K562 (cell line): ENCODE results near the gene LSR. TPM values are rescaled to one million over a fixed set of nuclear protein-coding genes. Genes with fewer than 3 reads are reported as not detected.

Experiments
- CREM ChIP-seq: IDR thresholded peaks from 2 replicates; pipeline ENCODE4 v1.6.1; 2014; ENCODE audit warnings: antibody characterized with exemption, low read depth
- DIDO1 ChIP-seq: fragments of 450-650 bp; IDR thresholded peaks from 2 replicates; pipeline ENCODE4 v1.6.1; 2016; ENCODE audit warnings: low read depth, missing biosample characterization, missing genetic modification characterization
- DLX4 ChIP-seq: fragments of 250-450 bp; sonication (Bioruptor Pico); IDR thresholded peaks from 2 replicates; pipeline ENCODE4 v1.6.1; 2021; ENCODE audit warnings: mild to moderate bottlenecking
- DPF2 ChIP-seq: fragments of 450-650 bp; IDR thresholded peaks from 2 replicates; pipeline ENCODE4 v1.6.1; 2016
- FOXA1 ChIP-seq: fragments of 450-650 bp; IDR thresholded peaks from 2 replicates; pipeline ENCODE4 v1.6.1; 2016; ENCODE audit warnings: mild to moderate bottlenecking, borderline replicate concordance
- GABPB2 ChIP-seq: fragments of 250-450 bp; sonication (Bioruptor Pico); conservative IDR thresholded peaks from 2 replicates; pipeline ENCODE4 v1.5.1; 2021; ENCODE audit warnings: mild to moderate bottlenecking
- HSF4 ChIP-seq: fragments of 250-450 bp; sonication (Bioruptor Pico); IDR thresholded peaks from 2 replicates; pipeline ENCODE4 v2.1.2; 2022; ENCODE audit warnings: mild to moderate bottlenecking, moderate library complexity, borderline replicate concordance
- KLF6 ChIP-seq: fragments of 250-450 bp; sonication (Bioruptor Pico); IDR thresholded peaks from 2 replicates; pipeline ENCODE4 v1.4.0; 2020; ENCODE audit warnings: mild to moderate bottlenecking, moderate library complexity, borderline replicate concordance
- L3MBTL2 ChIP-seq: fragments of 450-650 bp; IDR thresholded peaks from 2 replicates; pipeline ENCODE4 v1.6.1; 2016; ENCODE audit warnings: mild to moderate bottlenecking, moderate library complexity
- MTF1 ChIP-seq: fragments of 250-450 bp; sonication (Bioruptor Pico); IDR thresholded peaks from 2 replicates; pipeline ENCODE4 v1.9.0; 2021; ENCODE audit warnings: moderate library complexity, mild to moderate bottlenecking, inconsistent platforms, borderline replicate concordance
- NCOA4 ChIP-seq: fragments of 450-650 bp; IDR thresholded peaks from 2 replicates; pipeline ENCODE4 v1.6.1; 2018; ENCODE audit warnings: mild to moderate bottlenecking; ENCODE audit not compliant: partially characterized antibody
- RUNX1 ChIP-seq: sonication (generic); IDR thresholded peaks from 2 replicates; pipeline ENCODE4 v1.6.1; 2016; ENCODE audit warnings: antibody characterized with exemption, low read depth
- TBL1XR1 ChIP-seq, 2 experiments: IDR thresholded peaks; 2 replicates each; pipeline ENCODE4 v1.6.1; 2012; ENCODE audit warnings: improper control_type of control experiment in 2 of 2, low read length in 2 of 2, mild to moderate bottlenecking in 1 of 2
- THAP7 ChIP-seq: fragments of 250-450 bp; sonication (Bioruptor Pico); IDR thresholded peaks from 2 replicates; pipeline ENCODE4 v1.5.0; 2021
- ZBTB1 ChIP-seq: sonication (generic); formaldehyde crosslinking; IDR thresholded peaks from 2 replicates; pipeline ENCODE4 v1.8.1; 2023; ENCODE audit warnings: missing genetic modification reagents, low read depth, mild to moderate bottlenecking, borderline replicate concordance
- ZBTB26 ChIP-seq: fragments of 450-650 bp; formaldehyde crosslinking; IDR thresholded peaks from 2 replicates; pipeline ENCODE4 v1.4.0; 2022; ENCODE audit warnings: missing genetic modification characterization
- ZFX ChIP-seq: sonication (generic); formaldehyde crosslinking; IDR thresholded peaks from 2 replicates; pipeline ENCODE4 v1.8.0; 2022; ENCODE audit warnings: mild to moderate bottlenecking, missing genetic modification reagents, moderate library complexity
- ZNF134 ChIP-seq: fragments of 250-450 bp; sonication (Bioruptor Pico); conservative IDR thresholded peaks from 2 replicates; pipeline ENCODE4 v1.4.0; 2020
- ZNF583 ChIP-seq: fragments of 250-450 bp; sonication (Bioruptor Pico); IDR thresholded peaks from 2 replicates; pipeline ENCODE4 v1.4.0; 2020
- polyA plus RNA-seq, 8 experiments: library from polyadenylated mRNA; depleted of rRNA in 4 of 8; stranded (reverse) in 5 of 8; unstranded in 3 of 8; fragments of >200 nt; fragmentation: Nextera tagmentation in 2 of 8; fragmentation: Illumina TruSeq in 1 of 8; extraction: Ambion mirVana in 2 of 8; extraction: Trizol in 1 of 8; gene quantifications; 2 replicates each; pipeline versions ENCODE4 v1.2.1 to v1.2.3, GENCODE V29; 2011 to 2014; ENCODE audit warnings: inconsistent platforms in 1 of 8, missing spikeins in 1 of 8
- total RNA-seq, 7 experiments: library from RNA; depleted of rRNA in 6 of 7; stranded (reverse); fragments of >200 nt in 6 of 7; fragmentation: Illumina TruSeq in 2 of 7; extraction: Trizol in 2 of 7; gene quantifications; 2 replicates each; pipeline versions ENCODE4 v1.2.1 to v1.2.3, GENCODE V29; 2011 to 2021; ENCODE audit warnings: low replicate concordance in 1 of 7
- TF ChIP-seq, protein P1 (sequence below): fragments of 250-450 bp; sonication (Bioruptor Pico); IDR thresholded peaks from 2 replicates; pipeline ENCODE4 v1.4.0; 2020; ENCODE audit warnings: mild to moderate bottlenecking, moderate library complexity
- TF ChIP-seq, protein P2 (sequence below): fragments of 250-450 bp; sonication (Bioruptor Pico); IDR thresholded peaks from 2 replicates; pipeline ENCODE4 v1.8.0; 2022; ENCODE audit warnings: moderate library complexity, mild to moderate bottlenecking, inconsistent platforms

LSR gene
- total and polyA plus RNA-seq, 9 of the 15 experiments (the other 6 are each of a cell fraction or from before 2014, with no cell fraction given), result 0.44 to 87.9 (median 28.0) TPM

DNA sequence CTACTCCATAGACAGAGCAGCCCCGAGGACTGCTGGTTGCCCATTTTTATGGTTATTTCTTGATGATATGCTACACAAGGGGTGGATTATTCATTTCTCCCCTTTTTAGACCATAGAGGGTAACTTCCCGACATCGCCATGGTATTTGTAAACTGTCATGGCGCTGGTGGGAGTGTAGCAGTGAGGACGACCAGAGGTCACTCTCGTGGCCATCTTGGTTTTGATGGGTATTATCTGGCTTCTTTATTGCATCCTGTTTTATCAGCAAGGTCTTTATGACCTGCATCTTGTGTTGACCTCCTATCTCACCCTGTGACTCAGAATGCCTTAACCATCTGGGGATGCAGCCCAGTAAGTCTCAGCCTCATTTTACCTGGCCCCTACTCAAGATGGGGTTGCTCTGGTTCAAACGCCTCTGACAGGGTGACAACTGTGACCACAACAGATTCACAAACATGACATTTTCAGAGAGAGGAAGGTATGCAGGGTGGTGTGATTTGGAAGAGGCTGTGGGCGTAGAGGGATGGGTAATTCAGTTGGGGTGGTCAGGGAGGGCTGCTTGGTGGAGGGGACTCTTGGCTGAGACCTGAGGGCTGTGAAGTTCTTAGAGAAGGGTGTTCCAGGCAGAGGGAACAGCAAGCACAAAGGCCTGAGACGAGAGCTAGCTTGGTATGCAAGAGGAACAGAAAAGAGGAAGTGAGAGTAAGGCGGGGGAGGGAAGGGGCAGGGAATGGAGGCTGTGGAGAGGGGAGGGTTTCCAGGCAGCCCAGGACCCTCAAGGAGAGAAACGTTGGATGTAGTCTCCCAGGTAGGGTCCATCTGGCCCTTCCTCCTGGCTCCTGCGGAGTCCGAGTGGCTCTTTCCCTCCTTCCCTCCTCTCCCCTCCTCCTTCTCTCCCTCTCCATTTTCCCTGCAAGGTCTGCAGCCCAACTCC lies 43.7 kb upstream of the LSR start (continued):
- peak; percentile 98 for TF ChIP-seq ZBTB26
- peak; percentile 91 for TF ChIP-seq DPF2
- no peak for TF ChIP-seq NCOA4
- peak; percentile 99 for TF ChIP-seq ZNF583 (CRISPR knock-in tag)
- peak; percentile 28; the same call in 1 of the 2 replicates for TF ChIP-seq ZFX
- 0 out of 2 replicates have a peak, but pooled peaks have one; percentile 43 for TF ChIP-seq CREM
- TF ChIP-seq, protein P1, sequence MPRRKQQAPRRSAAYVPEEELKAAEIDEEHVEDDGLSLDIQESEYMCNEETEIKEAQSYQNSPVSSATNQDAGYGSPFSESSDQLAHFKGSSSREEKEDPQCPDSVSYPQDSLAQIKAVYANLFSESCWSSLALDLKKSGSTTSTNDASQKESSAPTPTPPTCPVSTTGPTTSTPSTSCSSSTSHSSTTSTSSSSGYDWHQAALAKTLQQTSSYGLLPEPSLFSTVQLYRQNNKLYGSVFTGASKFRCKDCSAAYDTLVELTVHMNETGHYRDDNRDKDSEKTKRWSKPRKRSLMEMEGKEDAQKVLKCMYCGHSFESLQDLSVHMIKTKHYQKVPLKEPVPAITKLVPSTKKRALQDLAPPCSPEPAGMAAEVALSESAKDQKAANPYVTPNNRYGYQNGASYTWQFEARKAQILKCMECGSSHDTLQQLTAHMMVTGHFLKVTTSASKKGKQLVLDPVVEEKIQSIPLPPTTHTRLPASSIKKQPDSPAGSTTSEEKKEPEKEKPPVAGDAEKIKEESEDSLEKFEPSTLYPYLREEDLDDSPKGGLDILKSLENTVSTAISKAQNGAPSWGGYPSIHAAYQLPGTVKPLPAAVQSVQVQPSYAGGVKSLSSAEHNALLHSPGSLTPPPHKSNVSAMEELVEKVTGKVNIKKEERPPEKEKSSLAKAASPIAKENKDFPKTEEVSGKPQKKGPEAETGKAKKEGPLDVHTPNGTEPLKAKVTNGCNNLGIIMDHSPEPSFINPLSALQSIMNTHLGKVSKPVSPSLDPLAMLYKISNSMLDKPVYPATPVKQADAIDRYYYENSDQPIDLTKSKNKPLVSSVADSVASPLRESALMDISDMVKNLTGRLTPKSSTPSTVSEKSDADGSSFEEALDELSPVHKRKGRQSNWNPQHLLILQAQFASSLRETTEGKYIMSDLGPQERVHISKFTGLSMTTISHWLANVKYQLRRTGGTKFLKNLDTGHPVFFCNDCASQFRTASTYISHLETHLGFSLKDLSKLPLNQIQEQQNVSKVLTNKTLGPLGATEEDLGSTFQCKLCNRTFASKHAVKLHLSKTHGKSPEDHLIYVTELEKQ, result peak; percentile 97
- no peak for TF ChIP-seq RUNX1
- TF ChIP-seq FOXA1, result no peak
- TF ChIP-seq TBL1XR1 (IDR thresholded peaks at IDR 0.05; ENCODE audit: low read length in 2 of 2), result no peak
- peak; percentile 86 for TF ChIP-seq ZNF134
- TF ChIP-seq DLX4 (CRISPR knock-in tag), result 0 out of 2 replicates have a peak, but pooled peaks have one; percentile 42
- TF ChIP-seq DIDO1 (tag), result peak; percentile 86; the same call in 1 of the 2 replicates
- peak; percentile 98 for TF ChIP-seq KLF6 (CRISPR knock-in tag)
- TF ChIP-seq L3MBTL2, result 0 out of 2 replicates have a peak, but pooled peaks have one; percentile 29
- TF ChIP-seq, protein P2, sequence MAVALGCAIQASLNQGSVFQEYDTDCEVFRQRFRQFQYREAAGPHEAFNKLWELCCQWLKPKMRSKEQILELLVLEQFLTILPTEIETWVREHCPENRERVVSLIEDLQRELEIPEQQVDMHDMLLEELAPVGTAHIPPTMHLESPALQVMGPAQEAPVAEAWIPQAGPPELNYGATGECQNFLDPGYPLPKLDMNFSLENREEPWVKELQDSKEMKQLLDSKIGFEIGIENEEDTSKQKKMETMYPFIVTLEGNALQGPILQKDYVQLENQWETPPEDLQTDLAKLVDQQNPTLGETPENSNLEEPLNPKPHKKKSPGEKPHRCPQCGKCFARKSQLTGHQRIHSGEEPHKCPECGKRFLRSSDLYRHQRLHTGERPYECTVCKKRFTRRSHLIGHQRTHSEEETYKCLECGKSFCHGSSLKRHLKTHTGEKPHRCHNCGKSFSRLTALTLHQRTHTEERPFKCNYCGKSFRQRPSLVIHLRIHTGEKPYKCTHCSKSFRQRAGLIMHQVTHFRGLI (CRISPR knock-in tag), result peak; percentile 95
- peak; percentile 64; the same call in 1 of the 2 replicates for TF ChIP-seq MTF1
- peak; percentile 92 for TF ChIP-seq HSF4
- peak; percentile 90; the same call in 1 of the 2 replicates for TF ChIP-seq THAP7 (CRISPR knock-in tag)
- peak; percentile 90 for TF ChIP-seq GABPB2 (CRISPR knock-in tag)
- no peak for TF ChIP-seq ZBTB1
